ENCODE measurements around the gene MCCC2.
"Not testable (repeated sequence)": the region's sequence is repeated elsewhere in the genome, so short reads cannot be mapped to it uniquely, and the experiment has no call there.

MCCC2 gene

GRCh38 chr5:71600783-71601182 is 13.6 kb downstream of the MCCC2 start:
- DNase-seq = no peak

DNA sequence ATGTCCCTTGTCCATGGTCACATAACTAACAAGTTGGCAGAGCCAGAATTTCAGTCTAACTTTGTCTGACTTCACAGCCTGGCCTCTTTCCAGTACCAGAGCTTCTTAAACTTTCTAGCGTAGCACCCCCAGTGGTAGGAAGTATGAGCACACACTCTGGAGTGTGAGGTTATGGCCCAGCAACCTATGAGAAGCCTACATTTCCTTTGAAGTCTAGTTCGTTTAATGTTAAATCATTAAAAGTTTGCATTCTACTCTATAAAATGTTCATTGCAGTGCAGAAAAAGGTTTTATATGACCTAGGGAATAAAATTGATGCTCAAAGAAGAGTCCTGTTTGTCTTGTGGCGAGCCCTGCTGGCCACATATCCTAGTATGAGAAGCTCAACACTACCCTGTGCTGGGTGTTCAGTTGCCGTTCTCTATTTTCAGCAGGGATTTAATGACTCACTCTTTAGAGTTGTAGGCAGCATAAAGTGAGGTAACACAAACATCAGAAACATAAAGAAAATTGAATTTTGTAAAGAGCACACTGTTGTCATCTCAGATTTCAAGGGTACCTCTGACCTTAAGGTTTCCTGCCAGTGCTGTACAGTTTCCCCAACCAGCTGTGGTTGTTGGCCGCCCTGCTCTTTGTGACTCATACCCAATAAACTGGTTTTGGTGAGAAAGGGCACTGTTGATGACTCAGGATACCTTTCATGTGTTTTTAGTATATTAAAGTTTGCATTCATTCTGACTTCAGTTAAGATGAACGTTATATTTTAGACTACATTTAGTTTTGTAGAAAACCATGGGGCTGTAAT is 14.3 kb downstream of the MCCC2 start:
- DNase-seq = no peak

DNA sequence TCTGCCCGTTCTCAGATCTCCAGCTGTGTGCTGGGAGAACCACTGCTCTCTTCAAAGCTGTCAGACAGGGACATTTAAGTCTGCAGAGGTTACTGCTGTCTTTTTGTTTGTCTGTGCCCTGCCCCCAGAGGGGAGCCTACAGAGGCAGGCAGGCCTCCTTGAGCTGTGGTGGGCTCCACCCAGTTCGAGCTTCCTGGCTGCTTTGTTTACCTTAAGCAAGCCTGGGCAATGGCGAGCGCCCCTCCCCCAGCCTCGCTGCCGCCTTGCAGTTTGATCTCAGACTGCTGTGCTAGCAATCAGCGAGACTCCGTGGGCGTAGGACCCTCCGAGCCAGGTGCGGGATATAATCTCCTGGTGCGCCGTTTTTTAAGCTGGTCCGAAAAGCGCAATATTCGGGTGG is 22.8 kb downstream of the MCCC2 start:
- DNase-seq = not testable (repeated sequence)

DNA sequence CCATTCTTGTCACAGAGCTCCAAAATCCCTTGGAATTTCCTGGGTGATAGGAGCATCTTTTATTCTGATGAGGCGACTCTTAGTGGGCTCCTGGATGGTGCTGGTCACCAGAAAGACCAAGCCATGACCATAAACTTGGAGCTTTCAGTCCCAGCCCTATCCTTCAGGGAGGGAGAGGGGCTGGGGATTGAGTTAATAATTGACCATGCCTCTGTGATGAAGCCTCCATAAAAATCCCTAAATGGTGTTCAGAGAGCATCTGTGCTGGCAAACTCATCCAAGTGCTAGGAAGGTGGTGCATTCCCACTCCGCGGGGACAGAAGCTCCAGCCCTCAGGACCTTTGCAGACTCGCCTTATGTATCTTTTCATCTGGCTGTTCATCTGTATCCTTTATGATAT is 28.7 kb downstream of the MCCC2 start:
- no peak for DNase-seq

- DNase-seq = no peak
Observed at GRCh38 chr5:71620630-71621029, 33.5 kb downstream of the MCCC2 start.

- DNase-seq = no peak
Observed at GRCh38 chr5:71621268-71621667, 34.1 kb downstream of the MCCC2 start.

- no peak for DNase-seq
Observed at GRCh38 chr5:71621741-71622140, 34.6 kb downstream of the MCCC2 start.

- DNase-seq = no peak
Observed at GRCh38 chr5:71623221-71623794, 36.2 kb downstream of the MCCC2 start.

GRCh38 chr5:71629950-71630349 is 42.8 kb downstream of the MCCC2 start:
- DNase-seq = no peak

GRCh38 chr5:71631070-71631469 is 43.9 kb downstream of the MCCC2 start:
- no peak for DNase-seq

DNA sequence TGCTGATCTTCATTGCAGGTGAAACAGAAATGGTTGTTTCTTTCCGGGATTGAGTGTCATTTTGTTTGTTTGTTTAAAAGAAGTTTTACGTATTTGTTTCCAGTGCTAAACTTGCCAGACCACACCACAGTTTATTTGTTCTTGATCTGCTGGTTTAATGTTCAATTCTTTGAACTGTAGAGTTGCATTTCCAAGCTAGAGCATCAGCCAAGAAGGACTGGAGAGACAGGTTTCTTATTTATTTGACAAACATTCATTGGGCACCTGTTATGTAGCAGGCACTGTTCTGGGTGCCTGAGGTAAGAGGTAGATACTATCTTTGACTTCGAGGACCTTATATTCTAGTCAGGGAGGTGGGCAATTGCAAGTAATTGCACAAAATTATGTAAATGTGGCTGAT is 45.0 kb downstream of the MCCC2 start:
- DNase-seq = no peak

GRCh38 chr5:71633255-71634155 is 46.4 kb downstream of the MCCC2 start:
- no peak for DNase-seq

GRCh38 chr5:71637133-71637532 is 50.0 kb downstream of the MCCC2 start:
- DNase-seq = no peak

- DNase-seq = no peak
Observed at GRCh38 chr5:71640408-71640807, 53.3 kb downstream of the MCCC2 start.

DNA sequence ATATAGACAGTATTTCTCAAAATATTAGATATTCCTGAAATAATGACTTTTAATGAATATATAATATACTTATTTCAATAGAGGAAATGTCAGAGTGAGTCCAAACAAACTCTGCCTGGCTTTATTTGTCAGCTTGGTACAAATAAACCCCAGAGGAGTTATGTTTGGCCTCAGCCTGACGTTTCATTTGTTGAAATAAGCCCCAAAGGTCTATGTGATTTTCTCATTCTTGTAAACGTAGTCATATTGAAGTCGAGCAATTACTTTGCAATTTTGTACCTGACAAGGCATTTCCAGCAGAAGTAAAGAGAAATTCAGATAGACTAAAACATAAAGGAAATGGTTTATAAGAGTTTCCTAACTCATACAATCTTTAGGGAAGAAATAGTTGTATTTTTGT is 57.9 kb downstream of the MCCC2 start:
- DNase-seq = no peak

GRCh38 chr5:71650940-71651339 is 63.8 kb downstream of the MCCC2 start:
- DNase-seq = not testable (repeated sequence)

- DNase-seq = no peak
Observed at GRCh38 chr5:71651579-71651978, 64.4 kb downstream of the MCCC2 start.

GRCh38 chr5:71652349-71652748 is 65.2 kb downstream of the MCCC2 start:
- no peak for DNase-seq

DNA sequence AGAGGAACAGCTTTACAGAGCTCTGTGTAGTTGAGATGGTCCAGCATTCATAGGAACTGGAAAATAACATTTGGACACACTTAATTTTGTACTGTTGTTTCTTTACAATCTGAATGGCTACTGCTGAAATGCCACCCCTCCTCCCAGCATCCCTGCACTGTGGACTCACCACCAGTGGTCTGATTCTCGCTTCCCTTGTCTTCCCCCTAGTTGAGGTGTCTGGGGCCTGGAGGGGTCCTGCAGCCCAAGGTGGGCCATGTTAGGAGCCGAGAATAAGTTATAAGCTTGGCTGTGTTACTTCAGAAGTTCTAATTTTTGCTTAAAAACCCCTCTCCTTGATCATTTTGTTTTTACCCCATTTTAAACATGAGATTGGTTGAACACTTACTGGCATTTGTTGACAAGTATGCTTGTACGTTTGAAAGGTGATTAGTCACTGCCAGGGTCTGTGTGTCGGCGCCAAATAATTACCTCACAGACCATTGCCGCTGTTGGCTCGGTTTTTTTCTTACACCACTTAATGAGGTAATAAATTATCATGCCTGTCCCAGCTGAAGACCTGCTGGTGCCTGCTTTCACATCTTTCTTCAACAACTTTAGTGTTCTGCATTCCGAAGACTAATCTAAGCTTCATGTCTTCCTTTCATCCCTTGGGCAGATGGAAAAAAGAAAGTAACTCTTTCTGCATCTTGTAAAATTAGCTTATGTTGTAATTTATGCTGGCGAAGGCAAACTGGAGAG is 65.8 kb downstream of the MCCC2 start:
- DNase-seq = peak; percentile 4

DNA sequence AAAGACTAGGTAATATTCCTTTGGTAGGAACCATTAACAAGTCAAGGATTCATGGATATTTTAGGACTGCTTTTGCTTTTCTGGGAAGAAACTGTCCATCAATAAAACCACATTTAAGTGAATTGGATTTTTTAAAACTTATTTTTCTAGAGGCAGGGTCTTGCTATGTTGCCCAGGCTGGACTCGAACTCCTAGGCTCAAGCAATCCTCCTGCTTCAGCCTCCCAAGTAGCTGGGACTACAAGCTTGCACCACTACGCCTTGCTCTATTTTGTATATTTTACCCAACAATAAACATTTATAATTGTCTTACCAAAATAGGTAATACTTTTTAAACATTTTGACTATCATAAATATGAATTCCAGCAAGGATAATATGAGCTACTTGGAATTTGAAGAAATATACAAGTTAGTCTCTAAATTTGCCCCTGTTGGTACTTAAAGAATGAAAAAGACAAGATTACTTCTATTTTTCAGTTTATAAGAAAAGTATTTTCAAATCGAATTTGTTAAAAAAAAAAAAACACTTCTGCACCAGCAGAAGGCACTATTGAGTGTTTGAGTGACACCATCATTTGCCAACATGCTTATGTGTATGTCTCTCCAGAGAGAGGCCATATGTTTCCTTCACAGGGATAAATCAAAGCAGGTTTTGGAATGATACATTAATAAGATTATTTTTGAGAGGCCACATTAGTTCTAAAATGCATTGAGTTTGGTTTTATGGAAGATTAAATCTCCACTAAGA is 71.9 kb downstream of the MCCC2 start:
- DNase-seq = no peak

DNA sequence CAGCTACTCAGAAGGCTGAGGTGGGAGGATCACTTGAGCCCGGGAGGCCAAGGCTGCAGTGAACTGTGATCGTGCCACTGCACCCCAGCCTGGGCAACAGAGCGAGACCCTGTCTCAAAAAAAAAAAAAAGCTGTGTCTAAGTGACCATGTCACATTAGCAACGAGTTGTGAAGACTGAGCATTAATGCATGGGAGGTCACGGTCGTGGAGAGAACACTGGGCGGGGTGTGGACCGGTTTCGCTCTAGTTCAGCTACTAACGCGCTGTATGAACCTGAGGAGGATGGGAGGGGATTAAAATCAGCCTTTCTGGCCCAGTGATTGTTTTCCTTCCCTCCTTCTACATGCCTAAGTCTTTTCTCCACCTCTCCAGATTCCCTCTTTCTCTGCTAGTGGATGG is 75.2 kb downstream of the MCCC2 start:
- DNase-seq = no peak
